Subcutaneous adipose tissue (tissue), 4 donors: Measurements from ENCODE around the gene BAMBI. TPM values are rescaled to one million over a fixed set of nuclear protein-coding genes. Genes with fewer than 3 reads are reported as not detected.

ENCODE experiments used
- small RNA-seq: library from RNA; depleted of rRNA; stranded (forward); fragments of <200 nt; gene quantifications from one replicate; pipeline ENCODE3, GENCODE V24; 2016
- total RNA-seq, 4 donors: library from RNA; depleted of rRNA; stranded (reverse); fragments of >200 nt; gene quantifications; one replicate each; pipeline ENCODE4 v1.1.0, GENCODE V29; 2016
- TF ChIP-seq, protein P1 (sequence below): fragments of 450-650 bp; IDR thresholded peaks from one replicate; pipeline ENCODE4 v1.5.1; 2016; ENCODE audit warnings: low read depth, mild to moderate bottlenecking, control low read depth, antibody characterized with exemption, moderate library complexity

BAMBI gene
- total RNA-seq, 4 donors from 2014 or later: 1.1 to 3.3 (median 2.3) TPM

DNA sequence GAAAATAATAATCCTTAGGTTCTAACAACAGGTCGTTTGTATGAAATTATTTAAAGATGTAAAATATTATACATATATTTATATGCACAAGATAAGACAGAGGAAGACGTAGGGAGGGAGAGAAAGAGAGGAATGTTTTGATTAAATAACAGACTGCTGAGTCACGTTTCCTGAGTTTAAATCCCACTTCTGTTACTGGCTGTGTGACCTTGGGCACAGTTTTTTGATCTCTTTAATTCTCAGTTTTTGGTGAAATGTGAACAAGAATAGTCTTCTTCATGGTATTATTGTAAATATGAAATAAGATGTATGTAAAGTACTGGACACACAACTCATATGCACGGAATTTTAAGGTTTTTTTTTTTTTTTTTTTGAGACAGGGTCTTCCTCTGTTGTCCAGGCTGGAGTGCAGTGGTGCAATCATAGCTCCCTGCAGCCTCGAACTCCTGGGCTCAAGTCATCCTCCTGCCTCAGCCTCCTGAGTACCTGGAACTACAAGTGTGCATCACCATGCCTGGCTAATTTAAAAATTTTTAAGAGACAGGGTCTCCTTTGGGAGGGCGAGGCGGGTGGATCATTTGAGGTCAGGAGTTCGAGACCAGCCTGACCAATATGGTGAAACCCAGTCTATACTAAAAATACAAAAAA lies 42.6 kb downstream of the BAMBI start:
- TF ChIP-seq, protein P1, sequence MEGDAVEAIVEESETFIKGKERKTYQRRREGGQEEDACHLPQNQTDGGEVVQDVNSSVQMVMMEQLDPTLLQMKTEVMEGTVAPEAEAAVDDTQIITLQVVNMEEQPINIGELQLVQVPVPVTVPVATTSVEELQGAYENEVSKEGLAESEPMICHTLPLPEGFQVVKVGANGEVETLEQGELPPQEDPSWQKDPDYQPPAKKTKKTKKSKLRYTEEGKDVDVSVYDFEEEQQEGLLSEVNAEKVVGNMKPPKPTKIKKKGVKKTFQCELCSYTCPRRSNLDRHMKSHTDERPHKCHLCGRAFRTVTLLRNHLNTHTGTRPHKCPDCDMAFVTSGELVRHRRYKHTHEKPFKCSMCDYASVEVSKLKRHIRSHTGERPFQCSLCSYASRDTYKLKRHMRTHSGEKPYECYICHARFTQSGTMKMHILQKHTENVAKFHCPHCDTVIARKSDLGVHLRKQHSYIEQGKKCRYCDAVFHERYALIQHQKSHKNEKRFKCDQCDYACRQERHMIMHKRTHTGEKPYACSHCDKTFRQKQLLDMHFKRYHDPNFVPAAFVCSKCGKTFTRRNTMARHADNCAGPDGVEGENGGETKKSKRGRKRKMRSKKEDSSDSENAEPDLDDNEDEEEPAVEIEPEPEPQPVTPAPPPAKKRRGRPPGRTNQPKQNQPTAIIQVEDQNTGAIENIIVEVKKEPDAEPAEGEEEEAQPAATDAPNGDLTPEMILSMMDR: no peak

DNA sequence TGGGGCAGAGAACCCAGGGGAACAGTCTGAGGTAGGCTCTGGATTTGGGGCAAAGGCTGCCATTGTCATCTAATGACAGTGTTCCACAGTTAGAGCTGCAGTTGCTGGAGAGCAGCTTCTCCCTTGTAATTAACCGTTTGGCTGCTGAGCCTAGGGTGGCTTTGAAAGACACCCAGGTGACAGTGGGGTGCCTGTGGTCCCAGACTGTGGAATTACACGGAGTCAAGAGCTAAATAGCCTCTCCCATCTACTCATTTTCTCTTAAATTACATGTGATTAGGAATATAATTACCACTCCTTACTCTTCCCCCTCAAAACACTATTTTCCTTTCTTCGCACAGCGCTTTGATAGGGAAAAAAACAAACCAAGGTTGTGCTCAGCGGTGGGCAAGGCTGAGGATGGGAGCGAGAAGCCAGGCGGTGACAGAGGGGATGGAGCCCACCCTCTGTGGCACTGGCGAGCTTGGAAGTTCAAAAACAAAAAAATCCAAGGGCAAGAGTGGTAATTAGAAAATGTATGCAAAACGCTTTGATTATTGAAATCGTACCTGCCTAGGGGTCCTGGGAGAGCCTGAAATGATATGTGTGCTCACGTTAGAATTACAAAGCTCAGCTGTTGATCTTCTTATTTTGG lies 44.1 kb downstream of the BAMBI start:
- TF ChIP-seq, protein P1: no peak

DNA sequence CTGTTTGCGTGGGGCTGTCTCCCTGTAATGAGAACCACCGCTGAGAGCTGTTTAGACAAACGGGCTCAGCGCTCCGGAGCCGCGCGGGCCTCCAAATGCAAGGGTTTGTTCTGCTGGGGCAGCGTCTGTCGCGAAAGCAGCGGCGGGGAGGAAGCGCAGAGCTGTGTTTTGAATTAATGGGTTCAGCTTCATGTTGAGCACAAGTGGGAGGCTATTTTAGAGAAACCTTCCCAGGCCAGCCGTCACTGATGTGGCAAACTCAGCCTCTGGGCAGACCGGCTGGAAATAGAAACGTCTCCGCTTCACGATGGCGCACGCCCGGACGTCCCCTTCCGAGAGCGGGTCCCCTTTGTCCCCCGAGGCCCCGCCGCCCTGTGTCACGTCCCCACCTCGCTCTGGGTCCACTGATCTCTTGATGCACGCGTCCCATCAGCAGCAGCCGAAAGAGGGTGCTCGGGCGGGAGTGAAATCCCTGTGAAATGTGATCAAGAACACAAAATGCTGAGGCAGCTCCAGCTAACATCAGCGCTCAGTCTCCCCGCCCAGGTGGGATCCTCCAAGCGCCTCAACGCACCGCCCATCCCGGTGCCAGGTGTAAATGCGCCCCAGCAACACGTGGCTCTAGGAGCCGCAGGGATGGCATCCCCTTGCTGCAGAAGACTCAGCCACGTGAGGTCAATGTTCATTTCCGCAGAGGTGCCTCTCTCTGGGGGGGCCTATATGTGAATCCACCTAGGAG lies 44.9 kb downstream of the BAMBI start:
- TF ChIP-seq, protein P1: no peak

DNA sequence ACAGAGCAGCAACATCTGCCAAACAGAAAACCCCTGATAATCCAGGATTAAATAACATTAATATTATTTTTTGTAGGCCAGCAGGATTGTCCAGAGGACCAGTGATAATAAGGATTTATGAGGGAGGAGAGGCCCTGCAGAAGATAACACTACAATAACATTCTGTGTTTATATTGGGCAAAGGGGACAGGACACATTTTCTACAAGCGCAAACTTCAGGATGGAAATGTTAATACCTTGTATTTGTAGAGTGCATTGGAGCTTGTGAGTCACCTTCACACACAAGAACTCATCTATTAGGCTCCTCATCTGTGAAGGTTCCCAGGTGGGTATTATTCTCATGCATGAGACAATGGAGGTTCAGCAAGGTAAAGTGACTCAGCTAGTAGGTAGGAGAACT lies 51.0 kb downstream of the BAMBI start:
- TF ChIP-seq, protein P1: no peak

DNA sequence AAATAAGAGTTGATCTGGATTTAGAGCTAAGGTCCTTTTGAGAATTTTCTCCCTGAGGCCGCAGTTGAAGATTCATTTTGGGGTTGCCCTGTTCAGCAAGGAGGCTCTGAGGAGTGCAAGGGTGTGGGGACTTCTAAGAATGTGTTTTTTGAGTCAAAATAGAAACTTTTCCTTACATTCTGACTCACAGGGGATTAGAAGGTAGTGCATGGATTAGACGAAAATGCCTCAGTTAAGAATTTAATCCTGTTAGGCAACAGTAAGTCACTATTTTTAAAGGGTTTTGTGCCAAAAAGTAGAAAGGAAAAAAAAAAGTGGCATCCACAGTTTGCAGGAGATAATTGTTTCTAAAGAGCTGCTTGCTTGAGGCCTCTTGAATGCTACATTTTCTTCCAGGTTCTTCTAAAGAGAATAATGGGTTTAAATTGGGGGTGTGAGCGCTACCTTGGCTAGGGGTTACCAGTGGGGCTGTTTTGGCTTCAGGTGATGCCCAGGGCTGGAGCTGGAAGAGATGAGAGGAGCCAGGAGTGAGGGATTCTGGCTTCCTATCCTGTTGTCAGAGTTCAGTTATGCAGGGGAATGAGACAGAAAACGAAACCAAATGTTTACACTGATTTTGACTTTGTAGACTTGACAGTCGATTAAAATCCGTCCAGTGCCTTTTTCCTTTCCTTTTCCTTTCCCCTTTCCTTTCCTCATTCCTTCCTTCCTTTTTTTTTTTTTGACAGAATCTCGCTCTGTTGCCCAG lies 52.9 kb downstream of the BAMBI start:
- TF ChIP-seq, protein P1: no peak

DNA sequence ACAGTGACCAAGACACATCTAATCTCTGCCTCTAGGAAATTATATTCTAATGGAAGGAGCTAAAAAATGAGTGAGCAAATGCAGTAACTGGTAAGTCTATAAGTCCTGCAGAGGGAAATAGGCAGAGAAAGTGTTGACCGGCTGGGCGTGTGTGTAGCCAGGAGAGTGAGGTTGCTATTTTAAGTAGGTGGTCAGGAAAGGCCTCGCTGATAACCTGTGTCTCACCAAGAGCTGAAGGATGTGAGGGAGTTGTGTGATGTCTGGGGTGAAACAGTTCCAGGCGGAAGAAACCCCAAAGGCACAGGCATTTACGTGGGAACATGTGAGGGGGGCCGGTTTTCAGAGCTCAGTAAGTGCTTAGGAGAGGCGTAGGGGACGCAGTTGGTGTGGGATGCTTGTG lies 54.8 kb downstream of the BAMBI start:
- TF ChIP-seq, protein P1: no peak

Small RNAs within 50 kb of the gene (small RNA-seq; reads per million reads assigned to genes)
- gene RNU4ATAC6P (not detected), gene RNU6-1067P (not detected)

Other genes starting within 250 kb of the BAMBI start
- gene WAC, start 144.4 kb upstream of the BAMBI start, total RNA-seq: 100 to 1,000 TPM; 102 to 191 (median 124) TPM